KMS-11 (cell line): Measurements from ENCODE around the gene CA12.

Source experiments
- H2AFZ ChIP-seq: fragments of 200-600 bp; sonication (generic); 2 replicates; pipeline ENCODE4 v1.6.1; 2016; ENCODE audit warnings: antibody characterized with exemption, mixed run types, low read depth
- H3K27ac ChIP-seq: fragments of 200-600 bp; sonication (generic); 2 replicates; pipeline ENCODE4 v1.6.1; 2016; ENCODE audit warnings: mild to moderate bottlenecking, mixed run types
- H3K27me3 ChIP-seq: fragments of 200-600 bp; sonication (generic); 2 replicates; pipeline ENCODE4 v1.6.1; 2017; ENCODE audit warnings: mild to moderate bottlenecking, low read depth, mixed run types, moderate library complexity; ENCODE audit not compliant: insufficient read depth
- H3K36me3 ChIP-seq: fragments of 200-600 bp; sonication (generic); 2 replicates; pipeline ENCODE4 v1.6.1; 2017; ENCODE audit warnings: mild to moderate bottlenecking, mixed run types; ENCODE audit not compliant: insufficient read depth
- H3K4me1 ChIP-seq: fragments of 200-600 bp; sonication (generic); 2 replicates; pipeline ENCODE4 v1.6.1; 2016; ENCODE audit warnings: mild to moderate bottlenecking, low read depth, mixed run types; ENCODE audit not compliant: poor library complexity, severe bottlenecking
- H3K4me2 ChIP-seq: fragments of 200-600 bp; sonication (generic); 2 replicates; pipeline ENCODE4 v1.7.0; 2016; ENCODE audit warnings: mild to moderate bottlenecking, mixed run types
- H3K4me3 ChIP-seq: fragments of 200-600 bp; sonication (generic); IDR thresholded peaks from 2 replicates; pipeline ENCODE4 v1.6.1; 2017; ENCODE audit warnings: low read depth, low read length, mixed read lengths; ENCODE audit not compliant: insufficient read depth
- H3K79me2 ChIP-seq: fragments of 200-600 bp; sonication (generic); 2 replicates; pipeline ENCODE4 v1.6.1; 2016; ENCODE audit warnings: low read depth, mixed run types; ENCODE audit not compliant: insufficient read depth
- H3K9ac ChIP-seq: fragments of 200-600 bp; sonication (generic); 2 replicates; pipeline ENCODE4 v1.6.1; 2016; ENCODE audit warnings: mild to moderate bottlenecking, mixed run types
- H4K20me1 ChIP-seq: fragments of 200-600 bp; sonication (generic); 2 replicates; pipeline ENCODE4 v1.6.1; 2016; ENCODE audit warnings: mild to moderate bottlenecking, mixed run types; ENCODE audit not compliant: insufficient read depth
- TF ChIP-seq, protein P1 (sequence below): fragments of 200-600 bp; sonication (generic); conservative IDR thresholded peaks from 2 replicates; pipeline ENCODE4 v1.6.1; 2017; ENCODE audit warnings: low read depth, mild to moderate bottlenecking, antibody characterized with exemption, low read length, moderate library complexity, mixed read lengths

CA12 gene

DNA sequence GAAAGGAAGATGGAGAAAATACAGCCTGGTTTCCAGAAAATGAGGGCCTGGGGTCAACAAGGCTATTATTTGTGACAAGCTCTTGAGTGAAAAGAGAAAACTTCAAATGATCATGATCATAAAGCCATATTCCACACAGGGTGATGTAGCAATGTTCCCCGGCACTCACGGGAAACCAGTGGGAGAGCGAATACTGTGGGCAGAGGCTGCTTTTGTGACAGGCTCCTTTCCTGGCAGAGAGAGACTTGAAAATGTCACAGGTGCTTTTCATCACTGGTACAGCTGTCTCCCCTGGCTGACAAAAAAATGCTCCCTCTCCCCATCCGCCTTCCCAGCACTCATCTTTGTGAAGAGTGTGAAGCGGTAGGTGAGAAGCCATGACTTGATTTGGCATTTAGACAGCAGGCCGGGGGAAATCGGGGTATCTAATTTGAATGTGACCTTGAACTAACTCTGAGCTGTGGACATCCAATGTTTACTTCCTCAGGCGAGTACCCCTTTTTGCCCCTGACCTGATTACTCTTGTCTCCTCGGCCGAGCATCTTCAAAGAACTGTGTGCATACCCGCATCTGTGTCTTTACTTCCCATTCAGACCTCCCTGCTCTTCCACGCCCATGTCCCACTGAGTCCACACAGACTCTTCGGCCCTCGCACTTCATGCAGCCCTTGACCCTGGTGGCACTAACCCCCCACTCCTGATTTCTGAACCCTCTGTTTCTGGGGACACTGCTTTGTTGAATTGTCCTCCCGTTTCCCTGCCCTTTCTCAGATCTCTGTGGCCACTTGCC lies 23.2 kb downstream of the CA12 start:
- H3K9ac ChIP-seq = no peak overlapping the region
- no peak overlapping the region for H3K4me2 ChIP-seq
- no peak overlapping the region for H3K27ac ChIP-seq
- TF ChIP-seq, protein P1, sequence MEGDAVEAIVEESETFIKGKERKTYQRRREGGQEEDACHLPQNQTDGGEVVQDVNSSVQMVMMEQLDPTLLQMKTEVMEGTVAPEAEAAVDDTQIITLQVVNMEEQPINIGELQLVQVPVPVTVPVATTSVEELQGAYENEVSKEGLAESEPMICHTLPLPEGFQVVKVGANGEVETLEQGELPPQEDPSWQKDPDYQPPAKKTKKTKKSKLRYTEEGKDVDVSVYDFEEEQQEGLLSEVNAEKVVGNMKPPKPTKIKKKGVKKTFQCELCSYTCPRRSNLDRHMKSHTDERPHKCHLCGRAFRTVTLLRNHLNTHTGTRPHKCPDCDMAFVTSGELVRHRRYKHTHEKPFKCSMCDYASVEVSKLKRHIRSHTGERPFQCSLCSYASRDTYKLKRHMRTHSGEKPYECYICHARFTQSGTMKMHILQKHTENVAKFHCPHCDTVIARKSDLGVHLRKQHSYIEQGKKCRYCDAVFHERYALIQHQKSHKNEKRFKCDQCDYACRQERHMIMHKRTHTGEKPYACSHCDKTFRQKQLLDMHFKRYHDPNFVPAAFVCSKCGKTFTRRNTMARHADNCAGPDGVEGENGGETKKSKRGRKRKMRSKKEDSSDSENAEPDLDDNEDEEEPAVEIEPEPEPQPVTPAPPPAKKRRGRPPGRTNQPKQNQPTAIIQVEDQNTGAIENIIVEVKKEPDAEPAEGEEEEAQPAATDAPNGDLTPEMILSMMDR = no peak
- no peak overlapping the region for H2AFZ ChIP-seq
- no peaks in the 10 kb centered on the region for H3K79me2 ChIP-seq
- no peaks in the 10 kb centered on the region for H3K36me3 ChIP-seq
- no peaks in the 10 kb centered on the region for H3K4me1 ChIP-seq
- H3K27me3 ChIP-seq = no peaks in the 10 kb centered on the region
- H3K4me3 ChIP-seq = no peak overlapping the region
- H4K20me1 ChIP-seq = no peaks in the 10 kb centered on the region

- no peaks in the 10 kb centered on the region for H3K27me3 ChIP-seq
Measured at GRCh38 chr15:63357731-63358130, 23.9 kb downstream of the CA12 start.

GRCh38 chr15:63357061-63357460 lies 24.6 kb downstream of the CA12 start:
- Histone ChIP-seq H3K27me3 (no peaks in the 10 kb centered on the region), H3K36me3 (no peaks in the 10 kb centered on the region), H3K4me1 (no peaks in the 10 kb centered on the region), H3K4me2 (no peak overlapping the region), H3K79me2 (no peaks in the 10 kb centered on the region), H2AFZ (no peak overlapping the region), H3K9ac (no peak overlapping the region), H3K4me3 (no peak overlapping the region), H3K27ac (no peak overlapping the region), H4K20me1 (no peaks in the 10 kb centered on the region)
- TF ChIP-seq, protein P1 = no peak

More at GRCh38 chr15:63357731-63358130, 23.9 kb downstream of the CA12 start:
- Histone ChIP-seq H3K27ac (no peak overlapping the region), H3K4me2 (no peak overlapping the region), H2AFZ (no peak overlapping the region), H3K79me2 (no peaks in the 10 kb centered on the region), H4K20me1 (no peaks in the 10 kb centered on the region), H3K9ac (no peak overlapping the region), H3K4me1 (no peaks in the 10 kb centered on the region), H3K4me3 (no peak overlapping the region), H3K36me3 (no peaks in the 10 kb centered on the region)
- TF ChIP-seq, protein P1 = no peak

DNA sequence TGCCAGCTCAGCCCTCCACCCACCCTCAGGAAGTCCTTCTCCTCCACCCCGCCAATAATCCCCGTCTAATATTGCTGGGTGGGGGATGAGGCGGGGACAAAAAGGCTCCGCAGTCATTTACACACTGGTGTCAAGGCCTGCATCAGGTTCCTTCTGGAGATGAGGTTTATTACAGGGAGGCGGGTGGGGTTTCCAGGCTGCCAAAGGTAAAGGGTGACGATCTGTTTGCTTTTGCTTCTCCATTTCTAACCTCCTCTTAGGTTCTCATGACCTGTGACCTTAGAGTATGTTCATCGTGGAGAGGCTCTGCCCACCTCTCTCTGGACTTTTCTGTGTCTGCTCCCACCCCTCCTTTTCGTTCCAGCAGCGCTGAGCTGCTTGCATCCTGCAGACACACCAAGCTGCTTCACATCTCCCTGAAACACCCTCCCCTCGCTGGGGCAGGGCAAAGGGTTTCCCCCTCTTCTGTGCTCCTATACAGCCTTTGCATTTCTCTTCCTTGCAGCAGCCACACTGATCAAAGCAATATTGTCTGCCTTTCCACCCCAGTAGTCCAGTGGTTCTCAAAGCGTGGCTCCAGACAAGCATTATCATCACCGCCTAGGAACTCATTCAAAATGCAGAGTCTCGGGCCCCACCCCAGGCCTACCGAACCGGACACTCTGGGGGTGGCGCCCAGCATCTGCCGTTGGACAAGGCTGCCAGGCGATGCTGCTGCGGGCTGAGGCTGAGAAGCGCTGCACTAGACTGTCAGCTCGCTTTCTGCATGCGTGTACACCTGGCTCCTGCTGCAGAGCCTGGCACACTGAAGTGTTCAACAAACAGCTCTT lies 26.6 kb downstream of the CA12 start:
- no peak overlapping the region for H3K9ac ChIP-seq
- no peak overlapping the region for H3K4me2 ChIP-seq
- TF ChIP-seq, protein P1 = no peak
- H2AFZ ChIP-seq = no peak overlapping the region
- H3K4me1 ChIP-seq = no peaks in the 10 kb centered on the region
- H3K27ac ChIP-seq = no peak overlapping the region
- H4K20me1 ChIP-seq = no peaks in the 10 kb centered on the region
- H3K27me3 ChIP-seq = no peaks in the 10 kb centered on the region
- H3K36me3 ChIP-seq = no peaks in the 10 kb centered on the region
- H3K79me2 ChIP-seq = no peaks in the 10 kb centered on the region
- no peak overlapping the region for H3K4me3 ChIP-seq
